HepG2 (cell line): ENCODE data around the gene CPLANE1. TPM values are rescaled to one million over a fixed set of nuclear protein-coding genes. Genes with fewer than 3 reads are reported as not detected.

Source experiments
- ATAC-seq: fragments of 200-7000 bp; cut with Tn5 transposase; 3 replicates; pipeline ENCODE4 v1.9.1; 2020; ENCODE audit warnings: mild to moderate bottlenecking, moderate library complexity
- BruUV-seq: library from RNA; stranded (reverse); fragments of 400-500 nt; replicated peaks from 2 replicates; lab custom pipeline; 2021; lab: Mats Ljungman, UMichigan
- CTCF ChIA-PET: fragments of 300-600 bp; formaldehyde crosslinking; extraction: SDS; loops from one replicate; lab custom pipeline; 2021; ENCODE audit warnings: low total read pairs, inconsistent platforms, low intra/inter-chr PET ratio; lab: Yijun Ruan, JAX
- POLR2A ChIA-PET: fragments of 350-600 bp; sonication (Branson Sonifier 250); formaldehyde crosslinking; loops from one replicate; lab custom pipeline; 2020; ENCODE audit warnings: antibody characterized with exemption, inconsistent platforms; lab: Yijun Ruan, JAX
- DNase-seq: peaks from one replicate; pipeline ENCODE4 v3.0.0-alpha.2; 2015; ENCODE audit warnings: low spot score
- FAIRE-seq: peaks from 3 replicates; lab custom pipeline; 2011; peaks lifted over from hg19 to GRCh38; lab: Jason Lieb, UNC
- H2AFZ ChIP-seq: one replicate; pipeline ENCODE4 v1.6.1; 2011; ENCODE audit warnings: low read length, inconsistent platforms
- H3K27ac ChIP-seq: fragments of 300-600 bp; 3 replicates; pipeline ENCODE4 v1.8.0; 2011; ENCODE audit warnings: mixed run types, mild to moderate bottlenecking, mixed read lengths, low read length, inconsistent platforms; ENCODE audit not compliant: insufficient read depth; ENCODE audit errors: extremely low read length
- H3K27me3 ChIP-seq, 2 experiments: fragments of 200-600 bp in 1 of 2; 2 replicates in 1 of 2; 3 replicates in 1 of 2; pipeline versions ENCODE4 v1.6.0 to v1.8.0; 2011; ENCODE audit warnings: low read length in 2 of 2, mild to moderate bottlenecking in 2 of 2, moderate library complexity in 2 of 2, inconsistent platforms in 1 of 2; ENCODE audit not compliant: insufficient read depth in 2 of 2, control insufficient read depth in 1 of 2
- H3K36me3 ChIP-seq, 2 experiments: fragments of 200-600 bp in 1 of 2; replicated peaks in 1 of 2; 2 replicates in 1 of 2; 3 replicates in 1 of 2; pipeline versions ENCODE4 v1.5.1 to v1.8.0; 2011; ENCODE audit warnings: low read length in 2 of 2, inconsistent platforms in 1 of 2; ENCODE audit not compliant: insufficient read depth in 2 of 2, control insufficient read depth in 1 of 2
- H3K4me1 ChIP-seq: 2 replicates; pipeline ENCODE4 v1.5.1; 2012; ENCODE audit warnings: low read length, inconsistent platforms; ENCODE audit not compliant: insufficient read depth
- H3K4me2 ChIP-seq: 2 replicates; pipeline ENCODE4 v1.6.0; 2011; ENCODE audit warnings: low read depth, low read length, inconsistent platforms
- H3K4me3 ChIP-seq, 3 experiments: fragments of 200-600 bp in 1 of 3; sonication (generic), shearing (Covaris generic) in 1 of 3; replicated peaks in 1 of 3; 2 replicates each; pipeline ENCODE4 v1.5.1; 2011 to 2016; ENCODE audit warnings: low read length in 3 of 3, inconsistent platforms in 2 of 3, low read depth in 2 of 3, mild to moderate bottlenecking in 2 of 3, control low read depth in 1 of 3, mixed read lengths in 1 of 3; ENCODE audit not compliant: insufficient read depth in 1 of 3
- H3K79me2 ChIP-seq: one replicate; pipeline ENCODE4 v1.6.1; 2011; ENCODE audit warnings: low read length, inconsistent platforms; ENCODE audit not compliant: insufficient read depth
- H3K9ac ChIP-seq: 2 replicates; pipeline ENCODE4 v1.6.0; 2011; ENCODE audit warnings: mild to moderate bottlenecking, low read depth, low read length, inconsistent platforms; ENCODE audit not compliant: insufficient read depth
- H3K9me3 ChIP-seq: 2 replicates; pipeline ENCODE4 v1.5.1; 2012; ENCODE audit warnings: mild to moderate bottlenecking, low read length
- H4K20me1 ChIP-seq: 2 replicates; pipeline ENCODE4 v1.6.0; 2011; ENCODE audit warnings: inconsistent platforms, mild to moderate bottlenecking, low read length, moderate library complexity; ENCODE audit not compliant: insufficient read depth
- FOXA3 ChIP-seq: IDR thresholded peaks from 2 replicates; pipeline ENCODE4 v1.6.1; 2016; ENCODE audit warnings: missing genetic modification reagents, missing compliant biosample characterization
- IRX3 ChIP-seq: sonication (generic); formaldehyde crosslinking; IDR thresholded peaks from 2 replicates; pipeline ENCODE4 v1.8.1; 2023; ENCODE audit warnings: mild to moderate bottlenecking, low read depth, missing genetic modification reagents, borderline replicate concordance
- SP1 ChIP-seq, 2 experiments: fragments of 450-650 bp in 1 of 2; sonication (generic) in 1 of 2; formaldehyde crosslinking in 1 of 2; IDR thresholded peaks; 2 replicates each; pipeline versions ENCODE4 v1.4.0 to v1.6.1; 2016 to 2020; ENCODE audit warnings: missing genetic modification reagents in 1 of 2
- ZNF12 ChIP-seq: sonication (generic); formaldehyde crosslinking; IDR thresholded peaks from 2 replicates; pipeline ENCODE4 v1.5.0; 2020; ENCODE audit warnings: missing genetic modification reagents
- ZNF264 ChIP-seq: sonication (generic); formaldehyde crosslinking; IDR thresholded peaks from 2 replicates; pipeline ENCODE4 v1.4.0; 2020; ENCODE audit warnings: missing genetic modification reagents
- ZNF407 ChIP-seq: sonication (generic); formaldehyde crosslinking; IDR thresholded peaks from one replicate; pipeline ENCODE4 v1.5.1; 2020; ENCODE audit warnings: mild to moderate bottlenecking, missing genetic modification reagents; ENCODE audit errors: not compliant biosample characterization
- WGBS: methylation state at CpG from one replicate; pipeline ENCODE4 v1.1.6; 2017; ENCODE audit warnings: low lambda C conversion rate; 5-methylcytosine and 5-hydroxymethylcytosine counted together
- in situ Hi-C: cut with HindIII; loops from 2 replicates; pipeline ENCODE4 v1.10.0; 2017; ENCODE audit warnings: low pct_unique_long_range_greater_than_20kb; ENCODE audit not compliant: extremely low pct_ligation_motif_present
- intact Hi-C: fragments of 100-400 bp; cut with micrococcal nuclease; formaldehyde crosslinking; loops from one replicate; pipeline ENCODE4 v1.10.0; 2022; ENCODE audit not compliant: unreplicated experiment
- polyA plus RNA-seq, 8 experiments: library from polyadenylated mRNA; depleted of rRNA in 3 of 8; stranded (reverse) in 7 of 8; unstranded in 1 of 8; fragments of >200 nt; fragmentation: Illumina TruSeq in 4 of 8; extraction: Trizol in 4 of 8; gene quantifications; 2 replicates each; pipeline versions ENCODE4 v1.2.1 to v1.2.3, GENCODE V29; 2011 to 2016; ENCODE audit warnings: low read depth in 4 of 8, missing spikeins in 1 of 8, mixed read lengths in 1 of 8; ENCODE audit not compliant: insufficient read depth in 1 of 8
- total RNA-seq, 5 experiments: library from RNA; depleted of rRNA; stranded (reverse); fragments of >200 nt; fragmentation: Illumina TruSeq; extraction: Trizol; gene quantifications; 2 replicates each; pipeline ENCODE4 v1.2.3, GENCODE V29; 2016; ENCODE audit warnings: low read depth in 1 of 5
- TF ChIP-seq, protein P1 (sequence below): sonication (generic); formaldehyde crosslinking; IDR thresholded peaks from 2 replicates; pipeline ENCODE4 v1.5.0; 2020; ENCODE audit warnings: mild to moderate bottlenecking, missing genetic modification reagents, moderate library complexity

Gene CPLANE1
- total and polyA plus RNA-seq, 2 of the 13 experiments (the other 11 are each of a cell fraction or from before 2014, with no cell fraction given) = 6.3 to 9.9 TPM

DNA sequence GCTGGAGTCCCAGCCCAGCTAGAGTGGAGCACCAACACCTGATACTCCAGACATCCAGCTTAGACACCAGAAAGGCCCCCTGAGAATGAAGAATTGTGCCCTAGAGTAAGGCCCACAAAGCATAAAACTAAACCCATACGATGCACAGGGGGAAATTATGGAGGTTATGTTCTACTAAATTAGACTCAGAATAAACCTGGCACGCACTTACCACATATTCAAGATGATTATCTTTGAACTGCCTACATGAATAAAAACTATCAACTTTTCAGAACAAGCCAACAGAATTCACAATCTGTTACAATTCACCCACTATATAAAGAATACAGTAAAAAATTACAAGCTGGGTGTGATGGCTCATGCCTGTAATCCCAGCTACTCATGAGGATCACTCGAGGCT is 168.5 kb downstream of the CPLANE1 start:
- Histone ChIP-seq H3K4me3 (no peak overlapping the region), H2AFZ (no peak overlapping the region), H3K36me3 (0 out of 5 replicates have a peak, but pooled peaks cover 0 to 2% of the 10 kb centered on the region in 2 experiments), H4K20me1 (no peaks in the 10 kb centered on the region), H3K27me3 (no peaks in the 10 kb centered on the region), H3K27ac (no peak overlapping the region), H3K79me2 (no peaks in the 10 kb centered on the region), H3K9ac (no peak overlapping the region), H3K4me2 (no peak overlapping the region), H3K4me1 (peaks cover 5% of the 10 kb centered on the region; the same call in 1 of the 2 replicates), H3K9me3 (no peaks in the 10 kb centered on the region)
- WGBS = 90% methylated on average over 3 of the region's 3 CpGs
- DNase-seq = no peak
- POLR2A ChIA-PET = no interaction called here
- ATAC-seq = no peak
- FAIRE-seq = no peak
- in situ Hi-C loops = no loop called here
- CTCF ChIA-PET = no interaction called here
- TF ChIP-seq, protein P1, sequence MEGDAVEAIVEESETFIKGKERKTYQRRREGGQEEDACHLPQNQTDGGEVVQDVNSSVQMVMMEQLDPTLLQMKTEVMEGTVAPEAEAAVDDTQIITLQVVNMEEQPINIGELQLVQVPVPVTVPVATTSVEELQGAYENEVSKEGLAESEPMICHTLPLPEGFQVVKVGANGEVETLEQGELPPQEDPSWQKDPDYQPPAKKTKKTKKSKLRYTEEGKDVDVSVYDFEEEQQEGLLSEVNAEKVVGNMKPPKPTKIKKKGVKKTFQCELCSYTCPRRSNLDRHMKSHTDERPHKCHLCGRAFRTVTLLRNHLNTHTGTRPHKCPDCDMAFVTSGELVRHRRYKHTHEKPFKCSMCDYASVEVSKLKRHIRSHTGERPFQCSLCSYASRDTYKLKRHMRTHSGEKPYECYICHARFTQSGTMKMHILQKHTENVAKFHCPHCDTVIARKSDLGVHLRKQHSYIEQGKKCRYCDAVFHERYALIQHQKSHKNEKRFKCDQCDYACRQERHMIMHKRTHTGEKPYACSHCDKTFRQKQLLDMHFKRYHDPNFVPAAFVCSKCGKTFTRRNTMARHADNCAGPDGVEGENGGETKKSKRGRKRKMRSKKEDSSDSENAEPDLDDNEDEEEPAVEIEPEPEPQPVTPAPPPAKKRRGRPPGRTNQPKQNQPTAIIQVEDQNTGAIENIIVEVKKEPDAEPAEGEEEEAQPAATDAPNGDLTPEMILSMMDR (CRISPR knock-in tag) = no peak
- TF ChIP-seq ZNF264 (CRISPR knock-in tag) (no peak), FOXA3 (CRISPR knock-in tag) (no peak), ZNF407 (CRISPR knock-in tag) (no peak), IRX3 (CRISPR knock-in tag) (no peak), SP1 (IDR thresholded peaks at IDR 0.05) (no peak), SP1 (CRISPR knock-in tag; IDR thresholded peaks at IDR 0.05) (no peak), ZNF12 (CRISPR knock-in tag) (no peak)
- BruUV-seq = no TSS peak
- intact Hi-C loops = no loop called here
